Measurements from ENCODE around the gene LAMB4. TPM values are rescaled to one million over a fixed set of nuclear protein-coding genes. Genes with fewer than 3 reads are reported as not detected.

The LAMB4 gene
- polyA plus RNA-seq, 12 donors, result 0.27 to 24.3 (median 0.50) TPM; not detected in 2

DNA sequence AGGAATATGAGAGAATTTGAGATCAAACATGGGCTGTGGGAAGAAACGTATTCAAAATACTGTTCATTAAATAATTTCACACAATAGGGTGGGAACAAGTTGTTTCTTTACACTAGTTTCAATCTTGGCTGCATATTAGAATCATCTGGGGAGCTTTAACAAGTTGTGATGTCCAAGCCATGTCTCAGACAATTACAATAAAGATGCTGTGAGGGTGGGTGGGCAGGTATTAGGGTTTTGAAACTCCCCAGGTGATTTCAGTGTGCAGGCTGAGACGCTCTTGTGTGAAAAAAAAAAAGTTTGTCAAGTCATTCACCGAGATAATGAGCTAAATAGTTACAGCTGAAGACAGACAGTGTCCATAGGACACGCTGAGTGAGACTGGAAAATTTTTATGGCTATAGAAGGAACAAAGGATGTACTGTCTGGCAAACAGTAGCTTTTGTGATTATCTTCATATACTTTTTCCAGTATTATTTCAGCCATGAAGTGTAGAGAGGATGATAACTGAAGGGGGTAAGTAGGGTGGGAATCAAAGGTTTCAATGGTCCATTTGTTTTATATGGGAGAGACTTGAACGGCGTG, 12.6 kb upstream of the LAMB4 start:
- DNase-seq, result no peak

DNA sequence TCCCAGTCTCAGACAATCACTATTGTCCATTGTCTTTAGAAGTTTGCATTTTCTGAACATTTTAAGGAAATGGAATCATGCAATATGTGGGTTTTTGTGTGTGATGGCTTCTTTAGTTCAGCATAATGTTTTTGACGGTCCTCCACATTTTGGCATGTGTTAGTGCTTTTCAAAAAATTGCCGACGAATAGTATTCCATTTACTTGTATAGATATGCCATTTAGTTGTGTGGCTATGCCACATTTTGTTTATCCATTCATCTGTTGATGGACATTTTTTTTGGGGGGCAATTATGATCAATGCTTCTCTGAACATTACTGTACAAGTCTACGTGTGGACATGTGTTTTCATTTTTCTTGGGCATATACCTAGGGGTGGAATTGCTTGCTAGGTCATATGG, 12.0 kb upstream of the LAMB4 start:
- no peak for DNase-seq

DNA sequence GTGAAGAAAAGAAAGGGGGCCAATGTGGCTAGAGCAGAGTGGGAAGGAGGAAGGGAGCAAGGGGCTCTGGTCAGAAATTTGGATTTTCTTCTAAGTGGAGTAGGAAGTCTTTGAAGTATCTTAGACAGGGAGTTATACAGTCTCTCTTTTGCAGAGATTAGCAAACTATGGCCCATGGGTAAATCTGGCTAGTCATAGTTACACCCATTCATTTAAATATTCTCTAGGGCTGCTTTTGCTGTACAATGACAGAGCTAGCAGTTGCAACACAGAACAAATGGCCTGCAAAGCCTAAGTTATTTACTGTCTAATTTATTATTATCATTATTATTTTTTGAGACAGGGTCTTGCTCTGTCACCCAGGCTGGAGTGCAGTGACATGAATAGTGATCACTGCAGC, 10.5 kb upstream of the LAMB4 start:
- no peak for DNase-seq

DNA sequence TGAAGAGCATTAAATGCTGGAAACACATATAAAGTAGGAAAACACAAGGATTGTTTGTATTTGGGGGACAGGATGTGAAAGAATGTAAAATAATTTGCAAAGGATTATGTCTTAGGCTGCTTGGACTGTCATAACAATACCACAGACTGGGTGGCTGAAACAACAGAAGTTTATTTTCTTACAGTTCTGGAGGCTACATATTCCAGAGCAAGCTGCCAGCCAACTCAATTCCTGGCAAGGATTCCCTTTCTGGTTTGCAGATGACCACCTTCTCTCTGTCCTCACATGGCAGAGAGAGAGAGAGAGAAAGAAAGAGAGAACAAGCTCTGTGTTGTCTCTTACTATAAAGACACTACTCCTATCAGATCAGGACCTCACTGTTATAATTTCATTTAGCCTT, 8.8 kb upstream of the LAMB4 start:
- no peak for DNase-seq

DNA sequence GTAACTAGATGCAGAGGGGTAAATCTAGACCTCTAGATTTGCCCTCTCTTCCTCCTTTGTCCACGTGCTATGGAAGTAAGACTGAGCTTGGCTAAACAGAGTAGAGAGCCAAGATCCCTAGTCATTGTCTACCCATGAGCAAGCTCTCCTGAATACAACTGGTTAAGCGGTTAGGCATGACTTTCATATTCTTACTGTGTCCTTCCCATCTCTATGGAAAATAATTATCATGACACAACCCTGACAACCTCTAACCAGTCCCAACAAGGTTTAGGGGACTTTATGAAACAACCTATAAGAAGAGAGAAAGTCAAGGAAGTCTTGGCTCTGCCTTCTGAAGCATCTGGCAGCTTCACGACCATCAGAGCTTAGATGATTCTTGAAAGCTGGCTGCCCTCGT, 7.8 kb upstream of the LAMB4 start:
- no peak for DNase-seq

DNA sequence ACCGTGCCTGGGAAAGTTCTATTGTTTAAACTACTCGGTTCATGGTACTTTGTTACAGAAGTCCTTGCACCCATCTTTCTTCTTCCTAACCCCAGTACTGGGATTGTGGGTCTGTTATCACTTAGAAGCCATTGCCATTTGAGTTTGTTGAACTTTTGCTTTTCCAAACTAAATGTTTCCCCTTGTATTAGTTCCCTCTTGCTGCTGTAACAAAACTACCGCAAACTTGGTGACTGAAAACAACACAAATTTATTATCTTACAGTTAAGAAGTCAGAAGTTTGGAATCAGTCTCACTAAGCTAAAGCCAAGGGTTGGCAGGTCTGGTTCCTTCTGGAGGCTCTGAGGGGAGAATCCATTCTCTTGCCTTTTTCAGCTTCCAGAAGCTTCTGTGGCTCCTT, 6.9 kb upstream of the LAMB4 start:
- no peak for DNase-seq

DNA sequence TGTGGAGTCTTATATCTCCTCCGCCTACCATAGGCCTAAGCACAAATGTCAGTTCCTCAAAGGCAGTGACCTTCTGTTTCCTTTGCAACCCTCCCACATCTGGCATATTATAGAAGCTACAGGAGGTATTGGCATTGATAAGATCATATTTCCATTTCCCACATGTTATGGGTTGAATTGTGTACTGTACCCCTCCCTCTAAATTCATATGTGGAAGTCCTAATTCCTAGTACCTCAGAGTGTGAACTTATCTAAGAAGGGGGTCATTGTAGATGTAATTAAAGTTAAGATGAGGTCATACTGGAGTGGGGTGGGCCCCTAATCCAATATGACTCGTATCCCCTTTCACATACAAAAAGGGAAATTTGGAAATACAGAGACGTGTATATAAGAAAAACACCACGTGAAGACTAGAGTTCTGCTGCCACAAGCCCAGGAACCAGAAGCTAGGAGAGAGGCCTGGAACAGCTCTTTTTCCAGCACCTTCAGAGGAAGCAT, 6.1 kb upstream of the LAMB4 start:
- no peak for DNase-seq

DNA sequence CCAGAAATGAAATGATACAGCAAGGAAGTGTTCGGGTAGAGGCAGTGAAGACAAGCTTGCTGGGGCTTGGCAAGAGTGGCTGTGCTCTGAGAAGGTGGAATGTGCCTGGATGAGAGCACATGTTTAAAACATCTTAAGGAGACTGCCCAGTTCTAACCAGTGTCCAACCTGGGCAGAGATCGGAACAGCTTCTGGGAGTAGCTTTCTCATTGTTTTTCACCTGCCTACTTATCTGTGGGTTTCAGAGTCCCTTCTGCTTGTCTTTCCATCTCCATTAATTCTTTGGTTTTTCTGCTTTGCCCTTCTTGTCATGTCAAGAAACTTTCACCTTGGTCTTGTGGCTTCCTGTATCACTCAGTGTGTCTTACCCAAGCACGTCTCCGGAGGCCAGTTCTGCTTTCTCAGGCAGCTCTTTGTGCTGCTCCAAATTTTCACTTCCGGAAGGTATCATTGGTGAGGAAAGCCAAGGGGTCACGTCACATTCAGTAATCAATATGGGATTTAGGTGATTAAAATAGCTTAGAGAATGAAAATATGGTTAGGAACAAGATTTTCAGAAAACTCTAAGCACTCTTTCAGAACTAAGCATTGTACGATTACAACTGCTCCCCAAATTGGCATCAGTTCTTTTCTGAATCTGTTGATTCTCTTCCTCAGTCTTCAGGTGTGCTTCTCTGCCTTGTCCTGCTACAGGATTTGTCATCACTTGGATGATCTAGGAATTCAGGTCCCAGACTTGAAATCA, 5.5 kb upstream of the LAMB4 start:
- DNase-seq, result no peak

DNA sequence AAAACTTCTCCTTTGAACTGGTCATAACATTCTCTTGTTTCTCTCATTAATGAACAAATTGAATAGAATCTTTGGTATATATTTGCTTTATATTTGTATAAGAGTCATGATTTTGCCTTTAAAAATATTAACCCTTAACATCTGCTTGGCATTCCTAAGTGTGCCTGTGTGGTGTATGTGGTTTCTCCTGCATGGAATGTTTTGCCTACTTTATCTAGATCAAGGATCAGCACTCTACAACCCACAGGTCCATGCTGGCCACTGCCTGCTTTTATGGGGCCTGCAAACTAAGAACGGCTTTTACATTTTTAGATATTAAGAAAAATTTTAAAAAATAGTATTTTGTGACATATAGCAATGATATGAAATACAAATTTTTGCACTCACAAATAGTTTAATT, 4.3 kb upstream of the LAMB4 start:
- DNase-seq, result no peak

DNA sequence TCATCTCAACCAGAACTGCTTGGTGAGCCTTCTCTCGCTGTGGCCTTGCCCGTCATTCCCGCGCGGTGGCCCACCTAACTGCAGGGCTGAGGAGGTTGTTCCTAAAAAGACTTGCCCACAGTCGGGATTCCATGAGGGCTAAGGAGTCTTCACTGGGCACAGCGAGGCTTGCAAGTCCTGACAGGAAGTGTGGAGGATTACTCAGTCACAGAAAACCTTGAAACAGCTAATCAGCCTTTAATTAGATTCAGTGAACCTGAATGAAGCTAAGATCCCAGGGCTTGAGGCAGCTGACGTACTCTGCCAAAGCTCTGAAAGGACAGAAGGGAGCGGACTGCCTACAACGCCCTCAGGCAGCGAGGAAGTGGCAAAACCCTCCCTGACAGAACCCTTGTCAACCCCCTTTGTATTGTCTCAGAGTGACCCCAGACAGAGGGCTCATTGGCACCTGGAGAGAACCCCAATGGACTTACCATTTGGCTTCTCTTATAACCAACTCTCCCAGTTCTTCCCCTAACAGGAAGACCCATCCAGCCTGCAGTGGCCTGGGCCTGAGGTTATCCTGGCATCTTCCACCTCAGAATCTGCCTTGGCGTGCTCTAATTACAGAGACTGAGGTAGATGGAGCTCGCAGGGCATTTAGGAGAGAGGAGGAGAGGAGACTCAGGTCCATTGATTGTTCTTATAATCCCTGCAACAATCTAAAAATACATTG, 2.5 kb upstream of the LAMB4 start:
- DNase-seq, result no peak

DNA sequence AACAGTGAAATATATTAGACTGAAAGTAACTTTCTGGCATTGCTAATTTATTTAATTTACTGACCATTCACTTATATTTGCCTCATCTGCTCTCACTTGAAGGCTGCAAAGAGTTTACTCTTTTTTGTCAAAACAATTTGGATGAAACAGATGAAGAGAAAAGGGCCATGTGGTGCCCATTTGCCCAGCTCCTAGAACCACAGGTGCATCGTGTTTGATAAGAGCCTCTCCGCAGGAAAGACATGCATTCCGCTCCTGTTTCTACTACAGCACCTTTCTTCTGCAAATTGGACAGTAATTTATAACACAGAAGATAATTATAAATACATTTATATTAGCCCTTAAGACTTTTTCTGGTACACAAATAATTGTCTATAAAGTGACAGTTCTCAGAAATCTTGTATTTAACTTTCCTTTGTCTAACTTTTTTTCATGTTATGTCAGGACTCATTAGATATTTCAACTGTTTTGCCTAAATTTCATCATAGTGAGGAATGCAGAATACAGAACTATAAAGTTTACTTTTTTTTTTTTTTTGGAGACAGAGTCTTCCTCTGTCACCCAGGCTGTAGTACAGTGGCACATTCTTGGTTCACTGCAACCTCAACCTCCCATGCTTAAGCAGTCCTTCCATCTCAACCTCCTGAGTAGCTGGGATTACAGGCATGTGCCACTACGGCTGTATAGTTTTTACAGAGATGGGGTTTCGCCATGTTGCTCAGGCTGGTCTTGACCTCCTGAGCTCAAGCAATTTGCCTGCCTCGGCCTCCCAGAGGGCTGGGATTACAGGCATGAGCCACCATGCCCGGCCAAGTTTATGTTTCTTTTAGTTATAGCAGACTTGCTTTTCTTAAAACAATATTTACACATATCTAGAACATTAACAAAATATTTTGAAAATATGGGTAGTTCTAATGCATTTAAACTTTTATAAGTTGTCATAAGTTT, 869 bp downstream of the LAMB4 start:
- no peak for DNase-seq

DNA sequence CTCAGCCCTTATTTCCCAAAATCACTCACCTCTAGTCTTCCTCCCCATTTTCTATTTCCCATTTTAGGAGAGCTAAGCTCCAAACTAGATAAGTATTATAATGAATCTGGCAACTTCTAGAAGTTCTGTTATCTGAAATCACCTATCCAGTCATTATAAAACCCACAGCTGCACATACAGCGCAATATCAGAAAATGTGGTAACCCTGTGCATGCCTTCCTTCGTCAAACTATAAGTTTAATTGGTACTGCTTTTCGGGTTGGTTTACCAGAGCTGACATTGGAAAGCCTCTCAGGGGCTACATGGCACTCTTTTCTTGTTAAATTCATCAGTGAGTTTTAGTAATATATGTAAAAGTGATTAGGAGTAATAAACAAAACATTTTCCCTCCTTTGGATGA, 1.6 kb downstream of the LAMB4 start:
- no peak for DNase-seq

DNA sequence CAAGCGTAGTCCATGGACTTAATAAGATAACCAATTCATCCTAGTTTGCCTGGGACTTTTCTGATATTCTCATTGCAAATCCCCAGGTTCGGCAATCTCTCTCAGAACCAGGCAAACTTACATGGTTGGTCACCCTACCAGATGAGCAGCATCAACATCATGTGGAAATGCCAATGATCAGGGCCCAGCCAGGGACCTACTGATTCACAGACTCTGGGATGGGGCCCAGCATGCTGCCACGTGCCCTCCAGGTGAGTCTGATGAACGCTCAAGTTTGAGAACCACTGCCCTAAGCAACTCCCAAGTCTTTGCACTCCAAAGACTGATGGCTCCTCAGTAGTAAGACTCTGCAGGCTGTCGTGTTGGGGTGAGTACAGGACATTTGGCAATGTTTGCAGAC, 2.7 kb downstream of the LAMB4 start:
- no peak for DNase-seq

DNA sequence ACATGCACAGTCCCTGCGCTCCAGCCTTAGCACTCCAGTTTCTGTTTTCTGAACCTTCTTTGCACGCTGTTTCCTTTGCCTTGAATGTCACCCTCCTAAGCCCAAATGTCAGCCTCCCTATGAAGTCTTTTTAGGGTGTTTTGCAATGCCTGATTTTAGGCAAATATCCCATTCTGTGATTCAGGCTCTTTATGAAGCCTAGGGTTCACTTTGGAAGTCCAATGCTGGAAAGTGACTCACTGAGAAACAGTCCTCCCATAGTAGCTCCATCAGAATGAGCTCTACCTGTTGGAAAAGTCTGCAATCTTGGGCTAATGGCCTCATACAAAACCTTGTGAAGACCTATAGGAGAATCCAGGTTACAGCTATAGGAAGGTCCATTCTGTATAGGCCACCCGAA, 5.3 kb downstream of the LAMB4 start:
- DNase-seq, result no peak

DNA sequence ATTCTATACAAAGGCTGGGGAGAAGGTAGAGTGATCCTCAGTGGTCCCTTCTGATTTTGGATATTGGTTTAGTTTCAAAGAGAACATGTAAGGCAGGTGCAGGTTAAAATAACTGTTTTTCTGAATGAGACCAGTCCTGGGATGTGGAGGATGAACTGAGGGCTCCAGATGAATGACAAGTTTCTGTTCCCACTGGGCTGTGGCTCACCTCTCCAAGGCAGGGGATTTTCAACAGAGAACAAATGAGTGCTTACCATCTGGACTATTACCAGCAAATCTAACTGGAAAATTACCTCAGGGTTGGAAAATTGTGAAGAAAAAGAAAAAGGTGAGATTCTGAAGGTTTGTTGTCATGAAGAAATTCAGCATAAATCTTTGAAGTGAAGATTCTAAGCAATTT, 8.0 kb downstream of the LAMB4 start:
- DNase-seq, result no peak

DNA sequence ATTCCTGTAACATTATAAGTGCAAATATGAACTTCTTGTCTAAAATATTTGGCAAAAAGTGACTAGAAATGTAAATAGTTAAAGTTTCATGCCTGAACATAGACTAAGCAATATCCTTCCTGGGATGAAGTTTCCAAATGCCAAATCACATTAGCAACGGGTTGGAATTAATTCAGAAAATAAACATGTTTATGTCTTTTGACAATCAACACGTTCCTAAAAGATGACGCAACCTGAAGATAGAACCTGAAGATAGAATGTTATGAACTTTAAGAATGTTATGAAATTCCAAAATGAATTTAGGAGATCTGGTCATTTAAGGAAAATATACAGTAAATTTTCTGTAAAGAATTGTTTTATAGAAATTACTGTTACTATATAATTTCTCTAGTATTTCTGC, 9.2 kb downstream of the LAMB4 start:
- no peak for DNase-seq

DNA sequence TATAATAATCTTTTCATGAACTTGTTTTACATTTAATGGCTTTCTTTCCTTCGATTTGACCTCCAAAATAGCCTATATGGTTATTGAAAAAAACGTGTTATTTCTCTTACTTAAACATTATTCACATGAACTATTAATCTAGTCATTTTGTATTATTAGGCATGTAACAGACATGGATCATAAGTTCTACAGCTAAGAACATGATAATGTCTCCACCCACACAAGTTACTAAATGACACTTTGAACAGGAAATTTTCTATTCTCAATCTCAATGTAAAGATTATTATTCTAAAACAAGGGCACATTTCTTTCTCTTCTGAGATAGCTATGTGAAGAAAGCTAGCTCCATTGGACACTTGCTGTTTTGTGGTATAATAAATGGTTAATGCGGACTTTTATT, 10.0 kb downstream of the LAMB4 start:
- DNase-seq, result no peak

DNA sequence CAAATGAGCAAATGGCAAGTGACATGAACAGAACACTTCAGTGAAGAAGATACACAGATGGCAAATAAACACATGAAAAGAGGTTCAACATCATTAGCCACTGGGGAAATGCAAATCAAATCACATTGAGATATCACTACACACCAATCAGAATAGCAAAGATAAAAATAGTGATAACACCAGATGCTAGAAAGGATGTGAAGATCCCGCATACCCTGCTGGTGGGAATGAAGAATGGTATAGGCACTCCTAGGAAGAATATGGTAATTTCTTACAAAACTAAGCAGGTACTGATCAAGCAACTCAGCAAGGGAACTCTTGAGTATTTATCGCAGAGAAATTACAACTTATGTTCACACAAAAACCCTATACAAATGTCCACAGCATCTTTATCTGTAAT, 11.2 kb downstream of the LAMB4 start:
- no peak for DNase-seq

DNA sequence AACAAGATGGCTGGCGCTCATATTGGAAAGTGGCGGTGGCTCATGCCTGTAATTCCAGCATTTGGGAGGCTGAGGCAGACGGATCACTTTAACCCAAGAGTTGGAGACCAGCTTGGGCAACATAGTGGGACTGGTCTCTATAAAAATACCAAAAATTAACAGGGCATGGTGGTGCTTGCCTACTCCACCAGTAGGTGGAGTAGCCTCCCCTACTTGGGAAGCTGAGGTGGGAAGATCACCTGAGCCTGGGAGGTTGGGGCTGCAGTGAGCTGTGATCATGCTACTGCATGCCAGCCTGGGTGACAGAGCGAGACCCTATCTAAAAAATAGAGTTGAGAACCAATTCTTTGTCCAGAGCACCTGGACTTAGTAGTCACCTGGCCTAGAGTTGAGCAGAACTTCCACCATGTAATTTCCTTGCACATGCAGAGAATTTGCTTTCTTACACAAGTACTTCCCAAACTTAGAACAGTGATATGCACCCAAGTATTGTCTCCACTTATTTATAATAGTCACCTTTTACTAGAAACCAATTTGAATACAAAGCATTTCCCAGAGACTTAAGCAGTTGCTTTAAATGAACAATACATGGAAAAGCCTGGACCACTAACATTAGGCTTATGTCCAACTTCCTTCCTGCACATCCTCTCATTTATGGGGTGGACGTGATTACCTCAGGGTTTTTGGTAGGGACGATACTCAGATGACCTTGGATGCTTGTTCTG, 15.9 kb downstream of the LAMB4 start:
- DNase-seq, result no peak

DNA sequence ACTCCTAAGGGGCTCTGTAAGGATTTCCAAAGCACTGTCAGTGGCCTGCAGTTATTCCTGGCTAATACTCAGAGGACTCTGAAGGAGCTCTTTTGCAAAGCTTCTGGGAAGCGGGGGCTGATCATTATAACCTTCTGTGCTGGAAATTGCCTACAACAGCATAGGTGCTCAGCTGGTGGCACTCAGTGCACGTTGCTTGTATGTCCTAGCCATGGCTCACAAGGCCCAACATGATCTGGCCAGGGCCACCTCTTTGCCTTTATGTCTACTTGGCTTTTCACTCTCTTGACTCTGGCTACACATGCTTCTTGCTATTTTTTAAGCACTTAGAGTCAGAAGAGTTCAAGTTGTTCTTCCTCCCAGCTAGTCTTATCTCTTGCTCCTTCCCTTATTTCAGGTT, 17.5 kb downstream of the LAMB4 start:
- DNase-seq, result no peak

DNA sequence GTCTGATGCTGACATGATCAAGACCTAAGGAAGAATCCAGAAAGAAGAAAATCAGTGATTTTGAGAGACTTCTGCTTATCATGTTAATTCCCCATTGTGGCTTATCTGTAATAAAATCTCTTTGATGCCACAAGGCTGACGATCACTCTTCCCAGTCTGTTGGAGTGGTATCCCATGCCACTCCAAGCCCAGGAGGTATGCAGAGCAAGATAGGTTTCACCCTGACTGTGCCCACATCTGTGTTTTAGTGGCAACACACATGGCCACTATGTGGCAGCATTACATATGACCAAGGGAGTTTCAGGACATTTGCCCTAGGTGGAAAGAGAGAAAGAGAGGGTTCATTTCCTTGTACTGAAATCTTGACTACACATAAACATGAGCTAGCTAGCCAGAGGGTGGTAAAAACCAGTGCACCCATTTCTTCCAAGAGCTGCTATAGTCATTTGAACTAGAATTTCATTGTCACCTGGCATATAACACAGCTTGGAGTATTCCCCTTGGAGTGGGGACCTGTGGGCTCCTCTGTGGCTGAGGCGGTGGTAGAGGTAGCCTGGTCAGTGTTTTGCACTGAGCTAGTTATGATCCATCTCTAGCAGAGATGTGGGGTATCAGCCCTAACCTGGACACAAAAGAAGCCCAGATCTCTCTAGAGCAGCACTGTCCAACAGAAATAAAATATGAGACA, 20.8 kb downstream of the LAMB4 start:
- no peak for DNase-seq
